GM13977 (cell line): ENCODE results near the gene STRAP.

ENCODE experiments used
- DNase-seq: peaks from one replicate; pipeline ENCODE4 v3.0.0; 2012; ENCODE audit warnings: low spot score
- CTCF ChIP-seq: IDR thresholded peaks from 2 replicates; pipeline ENCODE4 v1.5.1; 2012; ENCODE audit warnings: mild to moderate bottlenecking, control low read depth; ENCODE audit not compliant: insufficient read depth; ENCODE audit errors: extremely low read depth, missing control alignments
- in situ Hi-C: fragments of 300-500 bp; cut with MboI; formaldehyde crosslinking; loops from one replicate; pipeline ENCODE4 v1.12.0; 2022; ENCODE audit warnings: low sequenced_read_pairs, low pct_unique_long_range_greater_than_20kb, mixed read lengths, inconsistent platforms; ENCODE audit not compliant: unreplicated experiment

STRAP gene, protein sequence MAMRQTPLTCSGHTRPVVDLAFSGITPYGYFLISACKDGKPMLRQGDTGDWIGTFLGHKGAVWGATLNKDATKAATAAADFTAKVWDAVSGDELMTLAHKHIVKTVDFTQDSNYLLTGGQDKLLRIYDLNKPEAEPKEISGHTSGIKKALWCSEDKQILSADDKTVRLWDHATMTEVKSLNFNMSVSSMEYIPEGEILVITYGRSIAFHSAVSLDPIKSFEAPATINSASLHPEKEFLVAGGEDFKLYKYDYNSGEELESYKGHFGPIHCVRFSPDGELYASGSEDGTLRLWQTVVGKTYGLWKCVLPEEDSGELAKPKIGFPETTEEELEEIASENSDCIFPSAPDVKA

GRCh38 chr12:15882118-15882971, at the start of gene STRAP:
TSS of gene STRAP (plus strand) at chr12:15882387. CDS start at chr12:15882708, 321 bp downstream.
- in situ Hi-C loops: no loop called here
- peak; percentile 91 for DNase-seq
- TF ChIP-seq CTCF: no peak

DNA sequence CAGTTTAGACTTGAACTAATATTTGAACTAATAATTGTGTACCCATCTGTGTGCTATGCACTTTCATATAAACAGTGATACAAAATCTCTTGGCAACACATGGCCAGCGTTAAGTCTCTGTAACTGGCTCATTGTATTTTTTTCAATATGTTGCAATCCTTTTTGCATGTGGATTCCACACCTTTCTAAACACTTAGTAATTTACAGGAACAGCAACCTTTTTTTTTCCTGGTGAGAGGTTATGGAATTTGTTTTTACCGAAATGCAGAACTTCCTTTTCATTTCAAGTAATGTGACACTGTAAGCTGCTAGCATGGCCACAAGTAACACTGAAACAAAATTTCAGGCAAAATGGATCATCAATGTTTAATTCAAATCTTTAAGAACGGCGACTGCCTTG, 47.6 kb upstream of the STRAP start:
- no peak for DNase-seq
- in situ Hi-C loops: no loop called here
- TF ChIP-seq CTCF: no peak

DNA sequence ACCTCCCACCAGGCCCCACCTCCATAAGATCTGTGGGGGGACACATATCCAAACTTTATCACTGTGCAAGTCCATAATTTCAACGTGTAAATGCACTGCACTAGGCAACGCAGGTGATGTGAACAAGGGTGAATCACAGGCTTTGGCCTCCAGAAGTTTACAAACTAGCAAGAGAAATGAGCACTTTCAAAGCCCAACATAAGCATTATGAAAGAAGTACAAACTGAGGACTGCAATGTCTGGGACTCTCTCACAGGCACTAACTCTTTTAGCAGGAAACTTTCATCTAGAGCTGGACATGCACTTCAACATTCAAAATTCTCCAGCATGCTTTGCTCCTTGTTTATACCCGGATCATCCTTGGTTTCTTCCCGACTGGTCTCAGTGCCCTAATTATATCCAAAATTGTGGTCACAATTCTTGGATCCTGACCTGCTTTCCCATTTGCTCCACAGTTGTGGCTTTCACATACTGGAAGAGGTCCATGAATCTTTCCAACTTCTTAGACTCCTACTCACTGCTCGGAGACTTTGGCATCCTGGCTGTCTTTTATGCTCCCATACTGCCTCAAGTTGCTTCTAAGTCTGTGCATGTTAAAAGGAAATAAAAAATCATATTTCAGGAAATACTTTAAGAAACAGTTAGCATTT, 44.9 kb upstream of the STRAP start:
- in situ Hi-C loops: no loop called here
- DNase-seq: no peak
- TF ChIP-seq CTCF: no peak

DNA sequence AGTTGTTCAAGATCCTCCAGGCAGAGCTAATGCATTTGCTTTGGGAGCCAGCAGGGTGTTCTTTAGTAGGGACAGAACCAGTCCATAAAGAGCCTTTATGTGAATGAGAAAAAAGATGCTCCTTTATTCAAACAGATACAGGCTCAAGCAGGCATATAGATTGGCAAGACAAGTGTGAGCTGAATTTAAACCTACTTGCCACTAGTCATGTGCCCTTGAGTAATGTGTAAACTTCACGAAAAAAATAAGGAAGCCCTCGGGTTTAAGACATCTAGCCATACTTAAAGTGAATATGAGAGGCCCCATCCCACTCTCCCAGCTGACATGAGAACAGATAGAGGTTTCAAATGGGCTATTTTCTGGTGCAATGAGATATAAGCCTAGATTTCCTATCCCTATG, 43.1 kb upstream of the STRAP start:
- in situ Hi-C loops: no loop called here
- TF ChIP-seq CTCF: no peak
- DNase-seq: no peak

DNA sequence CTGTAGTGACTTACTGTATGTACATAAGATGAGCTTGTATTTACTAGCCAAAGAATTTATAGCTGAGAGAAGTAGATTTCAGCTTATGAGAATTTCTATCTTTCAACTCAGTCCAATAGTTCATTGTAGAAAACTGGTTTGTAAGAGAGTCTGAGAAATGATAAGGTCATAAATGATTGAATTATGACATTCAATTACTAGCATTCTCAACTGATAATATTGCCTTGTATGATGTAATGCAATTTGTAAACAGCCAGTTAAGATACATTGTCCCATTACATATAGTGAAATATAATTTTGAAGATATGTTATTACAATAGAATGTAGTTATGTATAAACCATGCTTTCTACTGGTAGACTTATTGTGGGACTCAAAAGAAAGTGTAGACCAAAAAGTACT, 42.5 kb upstream of the STRAP start:
- no peak for TF ChIP-seq CTCF
- in situ Hi-C loops: no loop called here

DNA sequence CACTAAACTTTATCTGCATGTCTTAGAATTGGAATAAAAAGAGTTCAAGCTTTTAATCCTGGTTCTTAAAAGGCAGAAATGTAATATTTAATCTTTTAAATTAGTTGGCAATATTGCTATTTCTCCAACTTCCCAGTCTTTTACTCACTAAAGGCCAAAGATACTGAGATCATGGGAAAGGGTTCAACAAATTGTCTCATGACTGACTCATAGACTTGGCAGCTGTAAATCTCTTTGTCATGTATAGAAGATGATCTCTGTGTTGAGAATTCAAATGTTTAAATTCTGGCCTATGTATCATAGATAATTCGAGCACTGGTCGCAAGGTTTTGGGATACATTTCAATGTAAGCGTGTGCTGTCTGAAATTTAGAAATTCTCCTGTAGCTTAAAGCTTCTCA, 40.1 kb upstream of the STRAP start:
- no peak for DNase-seq
- in situ Hi-C loops: no loop called here
- no peak for TF ChIP-seq CTCF

More for the DNA sequence above, 42.5 kb upstream of the STRAP start:
- DNase-seq: no peak
